NCI-H82 treated with DMSO at 0.1 percent for 48 hours (cell line): ENCODE measurements around the gene VAV3.

Source experiments
- DNase-seq: peaks from one replicate; lab custom pipeline; 2025; ENCODE audit not compliant: unreplicated experiment; lab: John Stamatoyannopoulos, UW

Gene VAV3

DNA sequence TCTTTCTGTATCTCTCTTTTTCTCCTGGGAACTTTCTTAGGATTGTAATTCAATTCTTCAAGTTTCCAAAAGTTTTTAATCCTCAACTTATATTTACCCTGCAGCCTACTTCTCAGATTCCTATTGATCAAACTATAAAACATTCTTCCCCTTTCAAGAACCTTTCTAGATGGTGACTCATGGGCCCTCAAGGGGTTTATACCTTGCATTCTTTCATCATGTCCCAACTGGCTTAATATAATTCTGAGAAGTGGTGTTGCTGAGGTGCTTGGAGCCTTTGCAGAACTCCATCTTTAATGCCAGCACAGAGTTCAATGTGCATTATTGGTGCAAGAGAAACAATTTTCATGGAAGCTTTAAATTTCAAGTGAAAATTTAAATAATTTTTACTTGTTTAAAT lies 273.4 kb downstream of the VAV3 start:
- DNase-seq: no peak

DNA sequence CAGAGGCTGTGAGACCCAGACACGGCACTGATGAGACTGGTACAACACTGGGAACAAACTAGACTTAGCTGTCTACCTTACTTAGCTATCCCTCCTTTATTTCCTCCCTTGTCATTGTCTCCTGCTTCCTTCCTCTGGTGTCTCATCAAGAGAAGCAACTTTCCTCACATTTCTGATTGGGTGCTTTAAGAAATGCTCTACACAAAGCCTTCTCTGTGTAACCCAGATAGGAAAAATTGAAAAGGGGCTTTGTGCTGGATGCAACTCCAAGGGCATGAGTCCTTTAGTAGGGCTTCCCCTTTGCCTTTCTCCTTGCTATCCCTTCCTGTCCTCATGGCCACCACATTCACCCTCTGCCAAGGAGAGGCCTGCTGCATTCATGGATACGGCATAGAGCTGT lies 274.5 kb downstream of the VAV3 start:
- no peak for DNase-seq

DNA sequence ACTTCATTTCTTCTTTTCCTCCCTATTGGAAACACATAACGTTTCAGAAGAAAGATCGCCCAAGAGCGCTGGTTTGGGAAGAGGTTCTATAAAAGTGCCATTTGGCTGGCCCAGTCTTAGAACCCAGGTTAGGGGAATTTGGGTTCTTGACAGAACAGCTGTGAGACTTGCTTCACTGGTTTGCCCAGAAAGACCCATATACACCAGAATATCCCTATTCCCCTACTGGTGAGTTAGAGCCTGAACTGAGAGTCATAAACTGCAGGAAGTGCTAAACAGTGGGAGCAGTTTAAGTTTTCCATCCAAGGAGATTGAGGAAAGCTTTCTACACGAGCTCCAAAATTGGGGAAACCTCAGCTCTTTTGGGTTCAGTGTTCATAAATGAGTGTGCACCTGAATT lies 275.2 kb downstream of the VAV3 start:
- no peak for DNase-seq

DNA sequence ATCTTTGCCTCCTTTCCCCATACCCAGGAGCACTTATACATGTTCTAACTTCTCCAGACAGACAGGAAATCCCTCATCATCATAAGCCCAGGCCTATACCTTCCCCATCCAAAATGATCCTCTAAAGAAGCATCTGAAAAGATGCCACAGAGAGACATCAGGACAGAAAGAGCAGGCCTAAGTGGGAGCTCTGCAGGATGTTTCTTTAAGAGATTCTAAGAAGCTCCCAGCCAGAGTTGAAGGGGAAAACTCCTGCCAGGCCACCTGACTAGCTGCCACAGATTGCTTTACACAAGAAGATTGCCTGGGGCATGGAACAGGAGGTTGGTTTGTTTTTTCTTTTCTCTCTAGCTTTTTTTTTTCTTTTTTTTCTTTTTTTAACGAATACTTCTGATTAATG lies 275.8 kb downstream of the VAV3 start:
- DNase-seq: no peak

DNA sequence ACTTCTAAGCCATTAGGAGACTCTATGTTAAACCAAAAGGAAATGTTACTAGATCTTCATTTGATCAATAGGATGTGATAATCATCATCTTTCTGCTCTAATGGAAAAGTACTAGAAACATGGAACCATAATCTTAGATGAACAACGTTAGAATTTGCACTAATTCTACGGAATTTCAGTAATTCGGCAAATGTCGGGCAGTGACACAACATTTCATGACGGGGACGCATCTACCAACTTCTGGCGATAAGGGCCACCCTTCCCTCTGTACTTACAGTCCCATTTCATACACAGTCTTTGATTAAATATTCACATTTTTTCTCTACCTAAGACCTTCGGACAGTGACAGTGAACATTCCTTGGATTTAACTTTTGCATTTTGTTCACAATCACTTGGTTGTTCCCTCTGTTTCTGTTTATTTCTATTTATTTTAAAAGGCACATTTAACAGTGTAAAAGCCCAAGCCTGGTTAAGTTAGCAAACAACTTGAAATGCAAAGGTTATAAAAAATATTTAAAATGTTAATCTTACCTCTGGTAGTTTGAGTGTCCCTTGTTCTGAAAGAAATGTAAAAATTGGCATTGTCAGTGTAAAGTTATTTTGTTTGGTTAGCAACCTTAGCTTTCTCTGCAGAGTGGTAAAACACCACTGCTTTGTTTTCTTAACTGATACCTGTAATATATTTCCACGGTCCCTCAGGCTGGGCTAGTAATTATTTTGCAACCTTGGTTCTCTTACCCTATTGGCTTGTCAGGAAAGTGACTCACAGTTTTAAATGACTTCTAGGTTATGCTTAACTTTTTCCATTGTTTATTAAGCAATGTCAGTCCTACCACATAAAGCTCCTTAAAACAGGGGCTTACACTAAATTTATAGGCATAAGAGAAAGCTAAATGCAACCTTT lies 276.9 kb downstream of the VAV3 start:
- no peak for DNase-seq

DNA sequence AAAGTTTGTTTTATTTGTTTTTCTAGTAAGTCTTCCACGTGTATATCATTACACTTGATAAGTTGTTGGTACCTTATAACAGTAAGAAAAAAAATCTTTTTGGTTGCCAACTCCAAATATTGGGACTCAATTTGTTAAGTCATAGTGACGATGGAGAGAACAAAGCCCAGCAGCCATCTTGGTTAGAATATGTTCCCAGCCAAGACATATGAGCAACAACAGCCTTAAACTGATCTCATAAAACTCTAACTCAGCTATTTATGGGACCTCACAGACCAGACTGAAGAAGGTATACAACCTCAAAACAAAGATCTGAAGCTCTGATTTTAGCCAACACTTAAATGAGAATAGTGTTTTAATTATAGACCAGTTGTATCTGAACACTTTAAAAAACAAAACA lies 281.3 kb downstream of the VAV3 start:
- no peak for DNase-seq

DNA sequence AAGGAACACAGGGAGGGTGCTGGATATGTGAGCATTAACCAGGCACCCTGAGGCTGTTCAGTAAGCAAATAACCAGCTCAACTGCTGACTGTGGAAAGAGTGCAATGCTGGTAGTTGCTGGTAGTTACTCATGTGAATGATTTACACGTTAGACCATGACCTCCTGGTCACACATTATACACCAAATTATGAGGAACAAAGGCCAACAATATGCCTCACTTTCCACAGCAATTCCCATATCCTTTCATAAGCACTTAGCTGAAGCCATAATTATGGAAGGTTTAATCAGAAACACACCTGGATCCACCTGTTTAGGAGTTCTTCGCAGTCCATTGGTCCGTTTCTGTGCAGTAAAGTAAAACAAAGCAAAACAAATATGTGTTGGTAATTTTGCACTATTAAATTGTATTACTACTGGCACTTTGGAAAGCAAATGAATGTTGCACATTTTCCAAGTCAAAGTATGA lies 281.8 kb downstream of the VAV3 start:
- DNase-seq: no peak

DNA sequence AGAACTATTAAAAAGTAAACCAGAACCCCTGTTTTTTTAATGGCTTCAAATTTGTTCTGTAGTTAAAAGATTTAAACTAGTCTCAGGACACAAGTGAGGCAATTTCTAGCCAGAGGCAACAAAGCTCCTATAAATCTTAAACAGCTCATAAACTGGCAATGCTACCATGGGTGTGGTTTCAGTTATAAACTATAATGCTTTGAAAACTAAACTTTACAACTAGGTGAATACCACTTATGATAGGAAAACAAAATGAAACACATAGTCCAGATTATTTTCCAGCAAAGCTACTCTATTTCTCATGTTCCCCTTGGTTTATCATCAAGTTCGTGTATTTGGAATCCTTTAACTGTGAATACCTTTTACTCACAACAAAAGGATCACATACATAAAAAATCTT lies 282.5 kb downstream of the VAV3 start:
- no peak for DNase-seq

DNA sequence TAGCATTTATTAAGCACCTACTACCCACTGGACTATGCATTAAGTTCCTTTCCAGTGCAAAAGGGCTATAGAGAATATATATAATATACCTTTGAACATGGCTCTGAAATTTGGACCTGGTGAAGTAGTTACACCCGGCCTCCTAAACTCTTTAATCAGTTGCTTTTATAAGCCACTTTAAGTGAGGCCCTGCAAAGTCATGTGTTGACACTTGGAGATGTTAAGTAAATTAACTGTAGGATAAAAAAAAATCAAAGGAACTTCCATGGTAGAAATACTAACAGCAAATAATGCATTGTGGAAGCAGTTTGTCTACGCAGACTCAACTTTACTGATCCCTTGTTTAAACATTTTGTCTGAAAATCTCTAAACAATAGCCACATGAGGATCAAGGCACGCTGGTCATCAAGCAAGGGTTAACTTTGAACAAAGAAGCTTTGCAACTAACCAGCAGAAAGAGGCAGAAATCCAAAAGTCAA lies 283.9 kb downstream of the VAV3 start:
- DNase-seq: no peak

DNA sequence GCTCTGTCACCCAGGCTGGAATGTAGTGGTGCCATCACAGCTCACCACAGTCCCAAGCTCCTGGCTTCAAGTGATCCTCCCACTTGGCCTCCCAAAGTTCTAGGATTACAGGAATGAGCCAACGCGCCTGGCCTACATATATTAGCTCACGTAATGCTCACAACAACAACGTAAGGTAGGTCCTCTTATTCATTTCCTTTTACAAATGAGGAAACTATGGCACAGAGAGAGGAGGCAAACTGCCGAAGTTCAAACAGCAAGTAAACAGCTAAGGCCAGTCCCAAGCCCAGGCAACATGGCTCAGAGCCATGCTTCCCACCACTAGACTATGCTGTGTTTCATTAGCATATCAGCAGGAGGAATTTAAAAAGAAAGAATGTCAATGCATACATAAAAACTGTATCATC lies 284.4 kb downstream of the VAV3 start:
- DNase-seq: no peak

DNA sequence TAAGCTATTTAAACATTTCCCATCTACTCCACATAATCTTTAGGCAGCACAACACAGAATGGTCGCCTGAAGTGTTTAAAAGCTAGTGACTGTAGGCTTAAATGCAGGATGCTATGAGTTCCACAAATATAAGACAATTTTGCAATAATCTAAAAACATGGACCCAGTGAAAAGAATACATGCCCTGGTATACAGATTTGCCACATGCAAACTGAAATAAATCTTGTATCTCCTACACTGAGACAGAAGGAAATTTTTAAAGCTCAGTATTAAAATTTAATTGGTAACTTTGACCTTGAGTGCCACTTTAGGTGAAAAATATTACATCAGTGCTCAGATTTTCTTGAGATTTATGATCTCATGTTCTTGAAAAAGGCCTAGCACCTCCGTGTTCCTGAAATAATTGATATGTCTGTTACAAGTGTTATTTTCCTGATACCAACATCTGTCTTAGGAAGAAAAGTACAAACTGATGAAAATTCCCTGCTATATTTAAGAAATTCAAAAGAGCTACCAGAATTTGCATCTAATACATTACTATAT lies 285.5 kb downstream of the VAV3 start:
- DNase-seq: no peak

DNA sequence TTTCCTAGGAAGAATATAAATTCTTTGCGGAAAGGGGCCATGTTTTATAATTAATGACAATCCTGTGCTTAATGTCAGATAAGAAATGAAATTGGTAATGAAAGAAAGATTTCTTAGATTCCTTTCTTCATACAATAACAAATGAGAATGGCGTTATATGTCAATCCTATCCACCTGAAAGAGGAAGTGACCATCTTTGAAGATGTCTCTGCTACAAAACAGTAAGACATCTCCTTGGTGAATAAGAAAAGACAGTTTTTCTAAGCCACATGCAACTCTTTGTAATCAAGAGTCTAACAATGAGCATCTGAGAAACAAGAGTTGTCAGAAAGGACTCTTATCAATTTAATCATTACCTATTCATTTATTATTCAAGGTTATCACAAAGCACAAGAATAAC lies 286.0 kb downstream of the VAV3 start:
- no peak for DNase-seq

DNA sequence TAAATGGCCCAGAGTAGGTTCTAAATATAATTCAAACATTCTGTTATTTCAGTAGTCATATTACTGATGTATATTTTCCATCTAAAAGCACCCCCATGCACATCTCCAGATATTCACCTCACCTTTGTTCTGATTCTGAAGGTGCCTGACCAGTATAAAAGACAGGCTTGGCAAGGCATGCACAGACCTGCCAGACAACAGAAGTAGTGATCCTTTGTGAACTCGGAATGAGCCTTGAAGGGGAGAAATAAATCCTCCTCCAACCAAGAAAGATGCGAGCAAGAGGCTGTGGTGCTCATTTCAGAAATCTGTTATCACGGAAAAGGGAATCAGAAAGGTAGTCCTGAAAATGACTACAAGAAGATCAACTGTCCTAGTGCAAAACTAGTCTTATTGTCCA lies 287.3 kb downstream of the VAV3 start:
- no peak for DNase-seq

DNA sequence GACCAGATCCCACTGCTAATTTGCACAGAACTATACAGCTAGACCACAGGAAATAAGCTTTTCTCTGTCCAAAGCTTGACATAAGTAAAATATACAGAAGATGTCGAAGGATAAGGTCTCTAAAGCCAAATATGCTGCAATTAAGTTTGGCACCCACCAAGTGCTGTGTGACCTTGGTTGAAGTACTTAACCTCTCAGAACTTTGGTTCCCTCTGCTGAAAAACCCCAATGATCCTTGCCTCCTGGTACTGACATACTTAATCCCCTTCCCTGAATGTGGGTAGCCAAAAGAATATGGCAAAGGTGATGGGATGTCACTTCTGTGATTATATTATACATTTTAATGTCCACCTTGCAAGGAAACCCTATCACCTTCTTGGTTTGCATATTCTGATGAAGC lies 290.5 kb downstream of the VAV3 start:
- no peak for DNase-seq

DNA sequence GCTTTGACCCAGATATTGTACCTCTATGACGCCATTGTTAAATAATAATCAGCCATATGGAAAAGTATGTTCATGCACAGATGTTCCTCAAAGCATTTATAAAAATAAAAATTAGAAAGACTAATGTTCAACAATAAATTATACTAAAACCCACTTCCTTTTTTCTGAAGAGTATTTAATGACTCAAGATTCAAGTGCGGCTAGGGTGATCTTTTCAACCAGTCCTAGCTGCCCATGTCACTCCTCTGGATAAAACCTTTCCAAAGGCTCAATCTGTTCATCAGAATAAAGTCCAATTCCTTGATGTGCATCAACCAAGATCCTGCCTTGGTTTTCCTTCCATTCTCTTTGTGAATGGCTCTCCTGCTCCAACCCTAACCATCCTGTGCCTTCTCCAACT lies 292.0 kb downstream of the VAV3 start:
- DNase-seq: no peak

DNA sequence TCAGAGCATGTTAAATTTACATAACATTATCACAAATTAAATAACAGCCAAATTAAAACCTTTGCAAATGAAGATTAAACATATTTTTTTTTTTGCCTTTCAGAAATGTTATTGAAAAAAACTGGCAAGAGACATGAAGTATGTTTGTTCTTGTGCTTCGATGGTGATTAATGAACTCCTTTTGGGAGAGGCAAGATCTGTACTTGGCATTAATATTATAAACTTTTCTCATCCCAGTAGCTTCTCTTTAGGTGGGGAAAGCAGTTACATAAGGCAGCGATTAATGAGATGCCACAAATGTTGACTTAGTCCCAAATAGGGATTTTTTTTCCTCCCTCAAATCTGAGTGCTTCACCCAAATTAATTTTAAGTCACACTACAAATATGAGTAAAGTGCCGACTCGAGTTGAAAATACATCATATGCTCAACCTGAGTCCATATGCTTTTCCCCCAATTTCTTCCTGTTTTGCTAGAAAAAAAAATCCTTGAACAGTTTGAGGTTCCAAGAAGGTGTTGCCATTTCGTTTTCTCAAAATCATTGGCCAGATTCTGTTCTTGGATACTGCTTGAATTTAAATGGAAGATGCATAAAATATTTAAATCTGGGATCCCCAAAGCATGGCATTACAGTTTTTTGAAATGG lies 294.5 kb downstream of the VAV3 start:
- no peak for DNase-seq

DNA sequence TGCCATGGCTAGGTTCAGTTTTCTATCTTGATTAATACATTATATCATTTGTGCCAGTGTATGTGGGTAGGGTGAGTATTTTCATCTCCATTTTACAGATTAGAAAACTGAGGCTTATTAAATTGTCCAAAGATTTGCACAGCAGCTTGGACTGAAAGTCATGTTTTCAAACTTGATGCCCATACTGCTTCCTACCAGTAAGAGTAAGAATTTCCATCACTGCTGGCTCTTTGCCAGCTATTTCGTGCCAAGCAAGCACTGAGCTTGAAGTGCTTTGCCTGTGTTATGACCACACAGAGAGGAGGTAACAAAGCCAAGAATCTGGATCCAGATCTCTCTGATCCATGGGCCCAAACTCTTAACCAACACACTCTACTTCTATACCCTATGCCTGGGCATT lies 295.0 kb downstream of the VAV3 start:
- no peak for DNase-seq

DNA sequence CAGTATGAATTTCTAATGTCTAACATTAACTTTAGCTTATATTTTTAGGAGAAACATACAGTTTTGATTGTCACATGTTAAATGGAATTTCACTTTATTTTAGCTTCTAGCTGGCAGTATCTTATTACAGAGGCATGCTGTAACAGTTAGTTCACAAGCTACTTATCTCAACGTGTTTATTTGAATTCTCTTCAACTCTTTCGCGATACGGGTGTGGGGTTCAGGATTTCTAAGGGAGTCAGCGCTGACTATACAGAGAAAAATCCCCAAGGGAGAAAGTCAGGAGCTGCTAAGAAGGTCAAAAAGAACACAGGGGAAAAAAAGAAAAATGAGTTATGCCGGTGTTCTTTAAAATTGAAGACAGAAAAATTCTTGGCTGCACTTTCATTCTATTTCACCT lies 296.2 kb downstream of the VAV3 start:
- DNase-seq: no peak

DNA sequence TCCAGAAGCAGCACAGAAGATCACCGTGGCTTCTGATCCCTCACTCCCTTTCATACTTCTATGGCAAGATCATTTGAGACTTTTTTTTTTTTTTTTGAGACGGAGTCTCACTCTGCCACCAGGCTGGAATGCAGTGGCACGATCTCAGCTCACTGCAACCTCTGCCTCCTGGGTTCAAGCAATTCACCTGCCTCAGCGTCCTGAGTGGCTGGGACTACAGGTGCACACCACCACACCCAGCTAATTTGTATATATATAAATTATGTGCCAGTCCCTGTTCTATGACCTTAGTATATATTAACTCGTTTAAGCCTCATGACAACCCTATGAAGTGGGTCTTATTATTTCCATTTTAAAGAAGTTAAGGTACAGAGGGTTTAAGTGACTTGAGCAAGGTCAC lies 298.5 kb downstream of the VAV3 start:
- DNase-seq: no peak

DNA sequence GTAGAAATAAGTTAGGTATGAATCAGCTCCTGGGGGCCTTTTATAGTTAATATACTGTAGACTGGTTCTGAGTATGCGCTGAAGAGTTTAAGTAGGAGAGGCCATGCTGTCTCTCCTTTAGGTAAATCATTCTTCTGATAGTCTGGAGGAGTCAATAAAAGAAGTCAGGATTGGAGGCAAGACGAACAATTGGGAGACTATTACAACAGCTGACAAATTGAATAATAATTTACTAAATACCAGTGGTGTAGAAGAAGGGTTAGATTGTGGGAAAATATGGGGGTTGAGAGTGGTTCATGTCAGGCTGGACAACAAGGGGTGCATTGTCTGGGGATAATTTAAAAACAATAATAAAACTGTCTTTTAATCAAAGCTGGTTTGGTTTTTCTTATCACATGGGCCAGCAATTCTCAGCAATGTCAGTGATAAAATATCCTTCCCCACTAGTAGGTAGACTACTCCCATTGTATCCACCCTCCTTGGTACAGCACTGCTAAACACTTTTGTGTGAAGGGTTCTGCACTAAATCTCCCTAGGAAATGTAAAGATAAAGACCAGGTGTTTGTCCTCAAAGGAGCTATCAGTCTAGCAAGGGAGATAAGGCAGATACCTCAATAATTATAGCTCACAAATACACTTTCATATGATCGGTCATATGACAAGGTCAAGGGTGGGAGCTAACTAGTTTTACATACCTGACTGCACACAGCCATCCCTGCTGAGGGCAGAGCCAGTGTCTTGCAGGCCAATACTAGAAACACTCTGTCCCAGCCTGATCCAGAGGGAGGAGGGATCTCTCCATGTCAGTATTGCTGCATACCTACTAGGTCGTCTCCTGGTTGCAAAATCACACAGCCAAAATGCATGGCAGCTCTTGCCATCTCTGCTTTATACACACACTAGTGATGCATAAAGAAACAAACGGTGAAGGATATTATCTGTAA lies 299.7 kb downstream of the VAV3 start:
- DNase-seq: no peak

DNA sequence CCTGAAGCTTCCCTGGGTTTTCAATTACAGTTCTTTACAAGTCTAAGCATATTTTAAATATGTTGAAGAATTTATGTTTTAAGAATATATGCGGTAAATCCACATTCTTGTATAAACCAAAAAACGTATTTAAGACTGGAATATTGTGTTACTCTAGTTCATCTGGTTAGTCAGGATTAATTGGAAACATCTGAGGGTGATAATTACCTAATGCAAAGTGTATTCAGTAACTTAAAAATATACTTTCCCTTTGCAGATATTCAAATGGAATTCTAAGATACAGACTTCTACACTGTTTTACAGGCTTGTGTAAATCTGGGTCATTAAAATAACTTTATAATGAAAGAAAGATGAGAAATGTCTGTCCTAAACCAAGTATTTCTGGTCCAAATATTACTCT lies 302.0 kb downstream of the VAV3 start:
- no peak for DNase-seq
